Adrenal gland (tissue), 12 donors: ENCODE measurements around the gene KCNB1. TPM values are rescaled to one million over a fixed set of nuclear protein-coding genes. Genes with fewer than 3 reads are reported as not detected.

Source experiments
- DNase-seq, 7 donors: peaks; one replicate each; pipeline ENCODE4 v3.0.0-alpha.2; 2019 to 2020
- H3K27ac ChIP-seq, 5 donors: fragments of 200-600 bp; sonication (generic) in 4 of 5; 1 replicate in 3 of 5; 2 replicates in 2 of 5; pipeline versions ENCODE4 v1.5.1 to v1.8.0; 2016 to 2020; ENCODE audit warnings: mild to moderate bottlenecking in 1 of 5
- H3K27me3 ChIP-seq: fragments of 200-600 bp; 2 replicates; pipeline ENCODE4 v1.8.0; 2021
- H3K36me3 ChIP-seq, 2 donors: fragments of 200-600 bp; replicated peaks in 1 of 2; 1 replicate in 1 of 2; 2 replicates in 1 of 2; pipeline versions ENCODE4 v1.5.1 to v1.8.0; 2018 to 2022
- H3K4me1 ChIP-seq, 2 donors: fragments of 200-600 bp; replicated peaks in 1 of 2; 1 replicate in 1 of 2; 2 replicates in 1 of 2; pipeline versions ENCODE4 v1.5.1 to v1.8.0; 2018 to 2021
- H3K4me3 ChIP-seq, 4 donors: fragments of 200-600 bp; sonication (generic) in 3 of 4; one replicate each; pipeline ENCODE4 v1.5.1; 2016 to 2018
- H3K9me3 ChIP-seq, 3 donors: fragments of 200-600 bp; sonication (generic) in 1 of 3; replicated peaks in 1 of 3; 1 replicate in 2 of 3; 2 replicates in 1 of 3; pipeline versions ENCODE4 v1.5.1 to v1.8.0; 2016 to 2021
- POLR2A ChIP-seq, 2 donors: fragments of 450-650 bp; IDR thresholded peaks; one replicate each; pipeline ENCODE4 v1.6.1; 2017; ENCODE audit warnings: antibody characterized with exemption in 2 of 2, mild to moderate bottlenecking in 2 of 2, moderate library complexity in 1 of 2
- WGBS, 4 donors: extraction: QIAGEN DNeasy Blood & Tissue Kit in 2 of 4; methylation state at CpG; one replicate each; pipeline versions ENCODE4 v1.1.5 to v1.1.7; 2013 to 2017; 5-methylcytosine and 5-hydroxymethylcytosine counted together
- intact Hi-C, 2 donors: fragments of 100-400 bp; cut with DNase I; formaldehyde crosslinking; loops; one replicate each; pipeline versions ENCODE4 v1.14.1 to v1.15.0; 2022 to 2023
- polyA plus RNA-seq, 3 donors: library from polyadenylated mRNA; stranded (reverse); fragments of 200-250 nt in 2 of 3; fragments of 350-450 nt in 1 of 3; fragmentation: Illumina TruSeq in 1 of 3; extraction: RNeasy Lipid Tissue Mini Kit (QIAGEN cat#74804) in 1 of 3; gene quantifications; one replicate each; pipeline ENCODE4 v1.2.3, GENCODE V29; 2013 to 2014
- total RNA-seq, 9 donors: library from RNA; depleted of rRNA in 4 of 9; stranded (reverse); fragments of >200 nt in 4 of 9; fragments of 120-200 nt in 1 of 9; fragmentation: NEBNext Ultra II Directional in 1 of 9; extraction: Animal tissue kit (Norgen Biotek cat#: 25700) in 1 of 9; gene quantifications; one replicate each; pipeline versions ENCODE4 v1.1.0 to v1.2.4, GENCODE V29; 2013 to 2023
- TF ChIP-seq, protein P1 (sequence below), 6 experiments: fragments of 450-650 bp in 4 of 6; fragments of 200-600 bp in 2 of 6; sonication (generic) in 1 of 6; IDR thresholded peaks; 1 replicate in 5 of 6; 2 replicates in 1 of 6; pipeline versions ENCODE4 v1.5.1 to v1.8.0; 2016 to 2021; ENCODE audit warnings: antibody characterized with exemption in 6 of 6, mild to moderate bottlenecking in 2 of 6, moderate library complexity in 1 of 6
- donor health status: healthy with polysubstance abuse.
- donor health status: Bipolar disorder and iron deficiency.
- donor health status: DM: yes; HTN: yes; CAD: no.
- donor health status: DM: no; HTN: no; CAD: no.
- donor health status: DM: no; HTN: no; CAD: no.
- donor health status: DM: yes; HTN: yes; CAD: no.

Gene KCNB1
- total and polyA plus RNA-seq, 12 donors: 0.11 to 8.2 (median 1.3) TPM

DNA sequence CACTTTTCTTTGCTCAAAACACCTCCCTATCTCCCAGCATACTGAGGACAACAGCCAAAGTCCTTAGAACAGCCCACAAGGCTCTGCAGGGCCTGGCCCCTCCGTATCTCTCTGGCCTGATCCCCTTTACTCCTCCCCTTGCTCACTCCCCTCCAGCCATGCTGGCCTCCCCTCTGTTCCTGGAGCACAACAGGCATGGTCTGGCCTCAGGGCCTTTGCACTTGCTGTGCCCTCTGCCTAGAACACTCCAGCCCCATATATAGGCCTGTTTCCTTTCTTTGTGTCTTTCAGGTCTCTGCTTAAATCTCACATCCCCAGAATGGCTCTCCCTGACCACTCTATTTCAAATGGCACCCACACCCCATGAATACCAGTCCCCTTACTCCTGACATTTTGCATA, 62.7 kb downstream of the KCNB1 start:
- TF ChIP-seq, protein P1, sequence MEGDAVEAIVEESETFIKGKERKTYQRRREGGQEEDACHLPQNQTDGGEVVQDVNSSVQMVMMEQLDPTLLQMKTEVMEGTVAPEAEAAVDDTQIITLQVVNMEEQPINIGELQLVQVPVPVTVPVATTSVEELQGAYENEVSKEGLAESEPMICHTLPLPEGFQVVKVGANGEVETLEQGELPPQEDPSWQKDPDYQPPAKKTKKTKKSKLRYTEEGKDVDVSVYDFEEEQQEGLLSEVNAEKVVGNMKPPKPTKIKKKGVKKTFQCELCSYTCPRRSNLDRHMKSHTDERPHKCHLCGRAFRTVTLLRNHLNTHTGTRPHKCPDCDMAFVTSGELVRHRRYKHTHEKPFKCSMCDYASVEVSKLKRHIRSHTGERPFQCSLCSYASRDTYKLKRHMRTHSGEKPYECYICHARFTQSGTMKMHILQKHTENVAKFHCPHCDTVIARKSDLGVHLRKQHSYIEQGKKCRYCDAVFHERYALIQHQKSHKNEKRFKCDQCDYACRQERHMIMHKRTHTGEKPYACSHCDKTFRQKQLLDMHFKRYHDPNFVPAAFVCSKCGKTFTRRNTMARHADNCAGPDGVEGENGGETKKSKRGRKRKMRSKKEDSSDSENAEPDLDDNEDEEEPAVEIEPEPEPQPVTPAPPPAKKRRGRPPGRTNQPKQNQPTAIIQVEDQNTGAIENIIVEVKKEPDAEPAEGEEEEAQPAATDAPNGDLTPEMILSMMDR (IDR thresholded peaks at IDR 0.05): no peak
- TF ChIP-seq POLR2A (IDR thresholded peaks at IDR 0.05): no peak
- Histone ChIP-seq H3K4me3 (no peak overlapping the region), H3K4me1 (no peaks in the 10 kb centered on the region), H3K27ac (no peak overlapping the region), H3K9me3 (no peaks in the 10 kb centered on the region), H3K27me3 (no peaks in the 10 kb centered on the region), H3K36me3 (no peaks in the 10 kb centered on the region)
- no peak for DNase-seq
- intact Hi-C loops: no loop called here
- 59 to 78% (median 73%) methylated on average over 1 of the region's 1 CpG for WGBS, 4 donors

DNA sequence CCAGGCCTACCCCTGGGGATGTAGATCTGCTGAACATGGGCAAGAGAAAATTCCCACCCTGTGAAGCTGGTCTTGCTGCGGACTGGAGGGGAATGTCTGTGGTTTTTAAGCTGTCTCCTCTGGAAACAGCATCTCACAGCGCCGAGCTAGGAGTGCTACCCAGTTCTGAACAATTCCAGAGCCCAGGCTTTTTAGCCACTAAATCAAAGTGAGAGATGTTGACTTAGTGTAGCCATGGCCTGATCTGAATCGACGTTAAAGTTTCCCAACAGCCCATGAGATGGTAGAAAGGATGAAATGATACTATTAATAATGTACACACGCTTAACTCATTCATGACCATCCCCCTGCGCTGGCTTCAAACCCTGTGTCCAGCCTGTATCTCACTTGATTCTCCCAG, 63.7 kb downstream of the KCNB1 start:
- H3K4me3 ChIP-seq: no peak overlapping the region
- 65 to 78% (median 74%) methylated on average over 6 to 7 of the region's 7 CpGs for WGBS, 4 donors
- H3K4me1 ChIP-seq: no peaks in the 10 kb centered on the region
- no peaks in the 10 kb centered on the region for H3K9me3 ChIP-seq
- H3K36me3 ChIP-seq: no peaks in the 10 kb centered on the region
- TF ChIP-seq, protein P1 (IDR thresholded peaks at IDR 0.05): no peak
- no peak for TF ChIP-seq POLR2A (IDR thresholded peaks at IDR 0.05)
- no peak for DNase-seq
- H3K27me3 ChIP-seq: no peaks in the 10 kb centered on the region
- no peak overlapping the region for H3K27ac ChIP-seq
- intact Hi-C loops: no loop called here

DNA sequence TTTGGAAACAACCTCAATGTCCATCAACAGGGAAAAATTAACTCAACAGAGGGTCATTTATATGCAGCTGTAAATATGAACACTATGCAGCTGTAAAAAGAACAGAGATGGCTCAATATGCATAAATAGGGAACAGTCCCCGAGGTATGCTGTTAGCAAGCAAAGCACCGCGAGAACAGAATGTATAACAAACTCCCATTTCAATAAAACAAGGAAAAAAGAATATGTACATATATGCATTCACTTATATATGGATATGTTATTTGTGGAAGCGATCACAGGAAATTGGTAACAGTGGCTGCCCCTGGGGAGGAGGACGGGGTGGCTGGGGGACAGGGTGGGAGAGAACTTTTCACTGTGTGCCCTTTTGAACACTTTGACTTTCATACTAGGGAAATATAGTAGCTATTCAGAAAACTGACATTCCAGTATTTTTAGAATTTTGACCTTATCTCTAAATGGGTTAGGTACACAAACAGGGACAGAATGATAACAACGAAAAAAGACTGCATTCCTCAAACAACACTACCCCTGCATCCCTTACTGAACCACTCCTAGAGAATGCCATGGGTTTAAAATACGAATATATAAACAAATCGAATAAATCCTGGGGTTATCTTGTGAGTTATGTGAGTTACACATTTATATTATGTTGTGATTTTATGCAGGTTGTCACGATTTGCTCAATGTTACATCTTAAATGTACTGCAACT, 64.5 kb downstream of the KCNB1 start:
- intact Hi-C loops: no loop called here
- TF ChIP-seq POLR2A (IDR thresholded peaks at IDR 0.05): no peak
- TF ChIP-seq, protein P1 (IDR thresholded peaks at IDR 0.05): no peak
- DNase-seq: no peak
- Histone ChIP-seq H3K9me3 (no peaks in the 10 kb centered on the region), H3K36me3 (no peaks in the 10 kb centered on the region), H3K4me3 (no peak overlapping the region), H3K4me1 (no peaks in the 10 kb centered on the region), H3K27ac (no peak overlapping the region), H3K27me3 (no peaks in the 10 kb centered on the region)
- WGBS, 4 donors: 68 to 73% (median 69%) methylated on average over 9 of the region's 9 CpGs

- DNase-seq: no peak
- no peaks in the 10 kb centered on the region for H3K36me3 ChIP-seq
- 77 to 88% (median 82%) methylated on average over 8 of the region's 8 CpGs for WGBS, 4 donors
- TF ChIP-seq POLR2A (IDR thresholded peaks at IDR 0.05): no peak
- TF ChIP-seq, protein P1 (IDR thresholded peaks at IDR 0.05): no peak
- H3K4me3 ChIP-seq: no peak overlapping the region
- H3K4me1 ChIP-seq: peaks cover 0 to 8% of the 10 kb centered on the region in 2 donors
- H3K27ac ChIP-seq: no peak overlapping the region
- intact Hi-C loops: no loop called here
- H3K9me3 ChIP-seq: no peaks in the 10 kb centered on the region
- no peaks in the 10 kb centered on the region for H3K27me3 ChIP-seq
Observed at GRCh38 chr20:49415668-49416044, 66.8 kb downstream of the KCNB1 start.
